Prostate gland (tissue), 2 donors: Measurements from ENCODE around the gene NRXN2. TPM values are rescaled to one million over a fixed set of nuclear protein-coding genes. Genes with fewer than 3 reads are reported as not detected.

Experiments used
- DNase-seq: peaks from one replicate; pipeline ENCODE4 v3.0.0-alpha.2; 2019; ENCODE audit warnings: low spot score
- H3K27ac ChIP-seq, 2 donors: fragments of 200-600 bp; sonication (generic); 2 replicates each; pipeline ENCODE4 v1.5.1; 2017 to 2019
- H3K27me3 ChIP-seq: fragments of 200-600 bp; sonication (generic); replicated peaks from 2 replicates; pipeline ENCODE4 v1.5.1; 2019; ENCODE audit not compliant: insufficient read depth
- H3K36me3 ChIP-seq, 2 donors: fragments of 200-600 bp; sonication (generic); 1 replicate in 1 of 2; 2 replicates in 1 of 2; pipeline versions ENCODE4 v1.5.1 to v1.8.1; 2017 to 2019
- H3K4me1 ChIP-seq: fragments of 200-600 bp; sonication (generic); replicated peaks from 2 replicates; pipeline ENCODE4 v1.5.1; 2019
- H3K4me3 ChIP-seq, 2 donors: fragments of 200-600 bp; sonication (generic); 2 replicates each; pipeline ENCODE4 v1.5.1; 2017 to 2019
- H3K9me3 ChIP-seq: fragments of 200-600 bp; sonication (generic); 2 replicates; pipeline ENCODE4 v1.5.1; 2017
- CTCF ChIP-seq, 4 experiments: fragments of 200-600 bp in 2 of 4; fragments of 450-650 bp in 2 of 4; sonication (generic) in 2 of 4; IDR thresholded peaks; 1 replicate in 3 of 4; 2 replicates in 1 of 4; pipeline ENCODE4 v1.5.1; 2016 to 2019; ENCODE audit warnings: antibody characterized with exemption in 4 of 4, mild to moderate bottlenecking in 2 of 4, moderate library complexity in 2 of 4
- POLR2A ChIP-seq: fragments of 450-650 bp; IDR thresholded peaks from one replicate; pipeline ENCODE4 v1.6.1; 2016; ENCODE audit warnings: antibody characterized with exemption, mild to moderate bottlenecking
- POLR2AphosphoS5 ChIP-seq: sonication (generic); formaldehyde crosslinking; IDR thresholded peaks from one replicate; pipeline ENCODE4 v1.6.1; 2017; ENCODE audit warnings: antibody characterized with exemption
- WGBS: methylation state at CpG from one replicate; pipeline ENCODE4 v1.1.5; 2018; 5-methylcytosine and 5-hydroxymethylcytosine counted together
- intact Hi-C: fragments of 100-400 bp; cut with DNase I; formaldehyde crosslinking; loops from one replicate; pipeline ENCODE4 v1.14.2; 2022
- total RNA-seq, 2 donors: library from RNA; depleted of rRNA; stranded (reverse); fragments of >200 nt; gene quantifications; one replicate each; pipeline ENCODE4 v1.1.0, GENCODE V29; 2016

The NRXN2 gene
- total RNA-seq, 2 donors from 2014 or later = 0.46 to 26.8 TPM

GRCh38 chr11:64763526-64764039 lies 40.6 kb upstream of the NRXN2 start:
- Histone ChIP-seq H3K9me3 (no peaks in the 10 kb centered on the region), H3K27me3 (no peaks in the 10 kb centered on the region), H3K27ac (peak overlapping the region; percentile 34 to 38), H3K4me1 (peaks cover 6% of the 10 kb centered on the region), H3K36me3 (peaks cover 22 to 34% of the 10 kb centered on the region in 2 donors), H3K4me3 (no peak overlapping the region)
- TF ChIP-seq POLR2AphosphoS5 = no peak
- no peak for TF ChIP-seq CTCF (IDR thresholded peaks at IDR 0.05)
- no peak for TF ChIP-seq POLR2A
- intact Hi-C loops = no loop called here
- 53% methylated on average over 6 of the region's 6 CpGs for WGBS
- DNase-seq = no peak

GRCh38 chr11:64762674-64763525 lies 39.9 kb upstream of the NRXN2 start:
- WGBS = 25% methylated on average over 13 of the region's 13 CpGs
- intact Hi-C loops = no loop called here

GRCh38 chr11:64762277-64762673 lies 39.3 kb upstream of the NRXN2 start:
- 19% methylated on average over 5 of the region's 5 CpGs for WGBS
- H3K4me1 ChIP-seq = peaks cover 6% of the 10 kb centered on the region
- TF ChIP-seq POLR2AphosphoS5 = no peak
- TF ChIP-seq CTCF (IDR thresholded peaks at IDR 0.05) = no peak
- TF ChIP-seq POLR2A = no peak
- H3K27ac ChIP-seq = peak overlapping the region; percentile 34 to 38
- peaks cover 10 to 21% of the 10 kb centered on the region in 2 donors for H3K36me3 ChIP-seq
- intact Hi-C loops = no loop called here
- H3K4me3 ChIP-seq = no peak overlapping the region
- H3K9me3 ChIP-seq = no peaks in the 10 kb centered on the region
- no peaks in the 10 kb centered on the region for H3K27me3 ChIP-seq
- no peak for DNase-seq

More at GRCh38 chr11:64762674-64763525, 39.9 kb upstream of the NRXN2 start:
- Histone ChIP-seq H3K9me3 (no peaks in the 10 kb centered on the region), H3K36me3 (peaks cover 16 to 27% of the 10 kb centered on the region in 2 donors), H3K27ac (peak overlapping the region; percentile 34 to 38), H3K4me1 (peaks cover 6% of the 10 kb centered on the region), H3K27me3 (no peaks in the 10 kb centered on the region), H3K4me3 (no peak overlapping the region)
- no peak for DNase-seq
- no peak for TF ChIP-seq CTCF (IDR thresholded peaks at IDR 0.05)
- no peak for TF ChIP-seq POLR2A
- no peak for TF ChIP-seq POLR2AphosphoS5

GRCh38 chr11:64760759-64761420 lies 37.9 kb upstream of the NRXN2 start:
- peaks cover 6% of the 10 kb centered on the region for H3K4me1 ChIP-seq
- H3K36me3 ChIP-seq = peaks cover 0 to 7% of the 10 kb centered on the region in 2 donors
- H3K9me3 ChIP-seq = no peaks in the 10 kb centered on the region
- H3K4me3 ChIP-seq = no peak overlapping the region
- intact Hi-C loops = no loop called here
- TF ChIP-seq CTCF (IDR thresholded peaks at IDR 0.05) (no peak), POLR2A (no peak), POLR2AphosphoS5 (no peak)
- WGBS = 41% methylated on average over 7 of the region's 7 CpGs
- DNase-seq = no peak
- H3K27me3 ChIP-seq = no peaks in the 10 kb centered on the region
- peak overlapping the region; percentile 48 to 62 for H3K27ac ChIP-seq
